NCI-H2227 (cell line): Measurements from ENCODE around the gene AMBRA1.

ENCODE experiments used
- DNase-seq: peaks from one replicate; lab custom pipeline; 2025; ENCODE audit not compliant: unreplicated experiment; lab: John Stamatoyannopoulos, UW

Gene AMBRA1

GRCh38 chr11:46617134-46617971, 23.5 kb upstream of the AMBRA1 start, which contains the start of the genes ATG13 and HARBI1:
TSS of gene ATG13 (plus strand) at chr11:46617553. CDS start at chr11:46644292, 26,739 bp downstream.
TSS of gene HARBI1 (minus strand) at chr11:46617227. CDS start at chr11:46616237, 990 bp downstream.
- peak; percentile 94 for DNase-seq

- no peak for DNase-seq
Measured at GRCh38 chr11:46616551-46617133, 22.8 kb upstream of the AMBRA1 start.

- DNase-seq = no peak
Measured at GRCh38 chr11:46615756-46616155, 21.9 kb upstream of the AMBRA1 start.

GRCh38 chr11:46612326-46612725, 18.5 kb upstream of the AMBRA1 start:
- DNase-seq = no peak

GRCh38 chr11:46611526-46612304, 17.9 kb upstream of the AMBRA1 start:
- DNase-seq = no peak

GRCh38 chr11:46609386-46609785, 15.6 kb upstream of the AMBRA1 start:
- no peak for DNase-seq

- DNase-seq = no peak
Measured at GRCh38 chr11:46607516-46607915, 13.7 kb upstream of the AMBRA1 start.

GRCh38 chr11:46604796-46605195, 11.0 kb upstream of the AMBRA1 start:
- no peak for DNase-seq

- no peak for DNase-seq
Measured at GRCh38 chr11:46603704-46604308, 10.0 kb upstream of the AMBRA1 start.

- no peak for DNase-seq
Measured at GRCh38 chr11:46601129-46601528, 7.3 kb upstream of the AMBRA1 start.

- no peak for DNase-seq
Measured at GRCh38 chr11:46600194-46600960, 6.6 kb upstream of the AMBRA1 start.

- no peak for DNase-seq
Measured at GRCh38 chr11:46599340-46600193, 5.7 kb upstream of the AMBRA1 start.

GRCh38 chr11:46597609-46598219, 3.9 kb upstream of the AMBRA1 start:
- no peak for DNase-seq

- no peak for DNase-seq
Measured at GRCh38 chr11:46597155-46597554, 3.3 kb upstream of the AMBRA1 start.

GRCh38 chr11:46594785-46595184, 962 bp upstream of the AMBRA1 start:
- no peak for DNase-seq

GRCh38 chr11:46594374-46594700, 514 bp upstream of the AMBRA1 start:
- DNase-seq = no peak

GRCh38 chr11:46590740-46591605, 2.9 kb downstream of the AMBRA1 start:
- no peak for DNase-seq

GRCh38 chr11:46588915-46589314, 4.9 kb downstream of the AMBRA1 start:
- DNase-seq = no peak
